Peyer's patch (tissue), 4 donors: ENCODE measurements around the gene BSG. TPM values are rescaled to one million over a fixed set of nuclear protein-coding genes. Genes with fewer than 3 reads are reported as not detected.

Experiments
- DNase-seq, 3 donors: peaks; one replicate each; pipeline ENCODE4 v3.0.0-alpha.2; 2017 to 2019
- H3K27ac ChIP-seq, 4 donors: fragments of 200-600 bp; sonication (generic); one replicate each; pipeline ENCODE4 v1.5.1; 2016 to 2019
- H3K27me3 ChIP-seq, 2 donors: fragments of 200-600 bp; sonication (generic); one replicate each; pipeline ENCODE4 v1.5.1; 2019
- H3K36me3 ChIP-seq, 3 donors: fragments of 200-600 bp; sonication (generic); one replicate each; pipeline ENCODE4 v1.5.1; 2016 to 2019
- H3K4me1 ChIP-seq, 4 donors: fragments of 200-600 bp; sonication (generic); one replicate each; pipeline ENCODE4 v1.5.1; 2016 to 2019
- H3K4me3 ChIP-seq, 4 donors: fragments of 200-600 bp; sonication (generic); 1 replicate in 3 of 4; 2 replicates in 1 of 4; pipeline ENCODE4 v1.5.1; 2016 to 2019; ENCODE audit warnings: mild to moderate bottlenecking in 1 of 4
- H3K9me3 ChIP-seq, 4 donors: fragments of 200-600 bp; sonication (generic); one replicate each; pipeline ENCODE4 v1.5.1; 2016 to 2019; ENCODE audit warnings: mild to moderate bottlenecking in 1 of 4
- CTCF ChIP-seq, 6 experiments: fragments of 450-650 bp in 4 of 6; fragments of 200-600 bp in 2 of 6; sonication (generic) in 1 of 6; IDR thresholded peaks; one replicate each; pipeline ENCODE4 v1.5.1; 2017 to 2019; ENCODE audit warnings: antibody characterized with exemption in 6 of 6, mild to moderate bottlenecking in 3 of 6, moderate library complexity in 1 of 6
- POLR2A ChIP-seq, 2 donors: fragments of 450-650 bp; IDR thresholded peaks; one replicate each; pipeline ENCODE4 v1.5.1; 2017; ENCODE audit warnings: antibody characterized with exemption in 2 of 2, mild to moderate bottlenecking in 2 of 2, moderate library complexity in 2 of 2
- total RNA-seq, 4 donors: library from RNA; depleted of rRNA; stranded (reverse); fragments of >200 nt; gene quantifications; one replicate each; pipeline ENCODE4 v1.1.0, GENCODE V29; 2016

The BSG gene
- total RNA-seq, 4 donors from 2014 or later, result 149 to 501 (median 469) TPM

- Histone ChIP-seq H3K27me3 (no peaks in the 10 kb centered on the region), H3K27ac (no peak overlapping the region), H3K4me1 (peaks cover 2 to 5% (median 4%) of the 10 kb centered on the region in 4 donors), H3K4me3 (no peak overlapping the region), H3K9me3 (no peaks in the 10 kb centered on the region), H3K36me3 (peaks cover 0 to 57% (median 0%) of the 10 kb centered on the region in 3 donors)
- DNase-seq, result no peak
- no peak for TF ChIP-seq POLR2A (IDR thresholded peaks at IDR 0.05)
- TF ChIP-seq CTCF (IDR thresholded peaks at IDR 0.05), result no peak
These were observed 33.6 kb upstream of the BSG start for GRCh38 chr19:538641-539428.

- DNase-seq, result no peak
- no peak for TF ChIP-seq CTCF (IDR thresholded peaks at IDR 0.05)
- TF ChIP-seq POLR2A (IDR thresholded peaks at IDR 0.05), result no peak
- no peak overlapping the region for H3K4me3 ChIP-seq
These were observed 32.9 kb upstream of the BSG start for GRCh38 chr19:539429-540030.

GRCh38 chr19:540867-541637 is 31.3 kb upstream of the BSG start:
- no peak overlapping the region for H3K4me3 ChIP-seq
- no peaks in the 10 kb centered on the region for H3K9me3 ChIP-seq
- peaks cover 0 to 48% (median 0%) of the 10 kb centered on the region in 3 donors for H3K36me3 ChIP-seq
- no peaks in the 10 kb centered on the region for H3K27me3 ChIP-seq
- no peaks in the 10 kb centered on the region for H3K4me1 ChIP-seq
- no peak for TF ChIP-seq CTCF (IDR thresholded peaks at IDR 0.05)
- TF ChIP-seq POLR2A (IDR thresholded peaks at IDR 0.05), result no peak
- H3K27ac ChIP-seq, result no peak overlapping the region
- DNase-seq, result no peak

More at GRCh38 chr19:539429-540030, 32.9 kb upstream of the BSG start:
- Histone ChIP-seq H3K27me3 (no peaks in the 10 kb centered on the region), H3K4me1 (no peaks in the 10 kb centered on the region), H3K36me3 (peaks cover 0 to 57% (median 0%) of the 10 kb centered on the region in 3 donors), H3K27ac (no peak overlapping the region), H3K9me3 (no peaks in the 10 kb centered on the region)

GRCh38 chr19:541699-542098 is 30.7 kb upstream of the BSG start:
- Histone ChIP-seq H3K9me3 (no peaks in the 10 kb centered on the region), H3K36me3 (peaks cover 0 to 42% (median 0%) of the 10 kb centered on the region in 3 donors), H3K4me1 (no peaks in the 10 kb centered on the region), H3K27me3 (no peaks in the 10 kb centered on the region), H3K4me3 (no peak overlapping the region), H3K27ac (no peak overlapping the region)
- no peak for DNase-seq
- TF ChIP-seq POLR2A (IDR thresholded peaks at IDR 0.05) (no peak), CTCF (IDR thresholded peaks at IDR 0.05) (no peak)

- Histone ChIP-seq H3K27ac (no peak overlapping the region), H3K27me3 (no peaks in the 10 kb centered on the region), H3K4me1 (no peaks in the 10 kb centered on the region), H3K9me3 (no peaks in the 10 kb centered on the region), H3K36me3 (peaks cover 0 to 36% (median 0%) of the 10 kb centered on the region in 3 donors), H3K4me3 (no peak overlapping the region)
- TF ChIP-seq CTCF (IDR thresholded peaks at IDR 0.05), result no peak
- no peak for TF ChIP-seq POLR2A (IDR thresholded peaks at IDR 0.05)
- no peak for DNase-seq
These were observed 30.1 kb upstream of the BSG start for GRCh38 chr19:542173-542866.
